ENCODE data around the gene RTL9.
"Not testable (repeated sequence)": the region's sequence is repeated elsewhere in the genome, so short reads cannot be mapped to it uniquely, and the experiment has no call there.

- not testable (repeated sequence) for TF ChIP-seq CTCF, POLR2A (IDR thresholded peaks at IDR 0.05)
Observed at GRCh38 chrX:110333458-110333857, 25.2 kb upstream of the RTL9 start.

All from adrenal gland (tissue), 5 donors.